ENCODE data around the gene PAXX.

GRCh38 chr9:136973618-136974617, 18.3 kb upstream of the PAXX start:
- TF ChIP-seq POLR2A (IDR thresholded peaks at IDR 0.05; ENCODE audit: low read length): no peak
- no peak for TF ChIP-seq GATA1 (IDR thresholded peaks at IDR 0.05; ENCODE audit: low read depth, low read length)
